OCI-LY3 (cell line): ENCODE data around the gene NEDD1.

ENCODE experiments used
- H2AFZ ChIP-seq: fragments of 200-600, 300-600 bp; shearing (Covaris generic); 2 replicates; pipeline ENCODE4 v1.6.0; 2014; ENCODE audit warnings: antibody characterized with exemption, low read depth, low read length
- H3K27ac ChIP-seq: fragments of 200-600, 300-600 bp; sonication (generic); 2 replicates; pipeline ENCODE4 v1.5.1; 2014; ENCODE audit warnings: mild to moderate bottlenecking, low read length, moderate library complexity, mixed read lengths
- H3K27me3 ChIP-seq: fragments of 200-600, 300-600 bp; sonication (generic); 2 replicates; pipeline ENCODE4 v1.6.1; 2014; ENCODE audit warnings: low read depth, low read length, mixed read lengths
- H3K36me3 ChIP-seq: fragments of 200-600, 300-600 bp; sonication (generic); replicated peaks from 2 replicates; pipeline ENCODE3; 2014; ENCODE audit warnings: low read depth, low read length, mixed read lengths
- H3K4me1 ChIP-seq: fragments of 300-600, 200-600 bp; sonication (generic); 2 replicates; pipeline ENCODE4 v1.6.1; 2014; ENCODE audit warnings: low read length, mixed read lengths
- H3K4me2 ChIP-seq: fragments of 200-600, 300-600 bp; sonication (generic); 2 replicates; pipeline ENCODE4 v1.6.1; 2014; ENCODE audit warnings: low read length, mixed read lengths
- H3K4me3 ChIP-seq: fragments of 300-600, 200-600 bp; sonication (generic); 2 replicates; pipeline ENCODE4 v1.5.1; 2014; ENCODE audit warnings: antibody characterized with exemption, mild to moderate bottlenecking, low read length, moderate library complexity
- H3K79me2 ChIP-seq: fragments of 300-600, 200-600 bp; shearing (Covaris generic); 2 replicates; pipeline ENCODE4 v1.6.1; 2014; ENCODE audit warnings: mild to moderate bottlenecking, low read length, mixed read lengths
- H3K9ac ChIP-seq: fragments of 300-600, 200-600 bp; shearing (Covaris generic); 2 replicates; pipeline ENCODE4 v1.6.0; 2014; ENCODE audit warnings: mild to moderate bottlenecking, low read length, moderate library complexity
- H3K9me3 ChIP-seq: fragments of 200-600, 300-600 bp; shearing (Covaris generic); 2 replicates; pipeline ENCODE4 v1.6.1; 2014; ENCODE audit warnings: low read length, mixed read lengths; ENCODE audit not compliant: insufficient read depth
- H4K20me1 ChIP-seq: fragments of 200-600, 300-600 bp; sonication (generic); 2 replicates; pipeline ENCODE4 v1.6.1; 2016; ENCODE audit warnings: low read length, mixed read lengths; ENCODE audit not compliant: insufficient read depth
- CTCF ChIP-seq: fragments of 200-600, 300-600 bp; sonication (generic); IDR thresholded peaks from 2 replicates; pipeline ENCODE4 v1.5.1; 2014; ENCODE audit warnings: antibody characterized with exemption, low read length, low read depth
- EZH2phosphoT487 ChIP-seq: fragments of 200-600 bp; shearing (Covaris generic); IDR thresholded peaks from 2 replicates; pipeline ENCODE4 v1.6.1; 2018; ENCODE audit warnings: antibody characterized with exemption, mixed run types, low read depth

The NEDD1 gene

GRCh38 chr12:96995861-96996260 is 88.8 kb downstream of the NEDD1 start:
- no peak overlapping the region for H3K27ac ChIP-seq
- H4K20me1 ChIP-seq: no peaks in the 10 kb centered on the region
- peaks cover 11% of the 10 kb centered on the region; the same call in 1 of the 2 replicates for H3K27me3 ChIP-seq
- H2AFZ ChIP-seq: no peak overlapping the region
- no peak overlapping the region for H3K4me3 ChIP-seq
- no peaks in the 10 kb centered on the region for H3K4me1 ChIP-seq
- no peak overlapping the region for H3K9ac ChIP-seq
- no peak overlapping the region for H3K4me2 ChIP-seq
- TF ChIP-seq CTCF: no peak
- no peak for TF ChIP-seq EZH2phosphoT487
- H3K9me3 ChIP-seq: no peaks in the 10 kb centered on the region
- no peaks in the 10 kb centered on the region for H3K36me3 ChIP-seq
- no peaks in the 10 kb centered on the region for H3K79me2 ChIP-seq

GRCh38 chr12:96997797-96998484 is 90.9 kb downstream of the NEDD1 start:
- Histone ChIP-seq H3K4me3 (no peak overlapping the region), H3K9ac (no peak overlapping the region), H2AFZ (no peak overlapping the region), H3K4me2 (no peak overlapping the region), H4K20me1 (no peaks in the 10 kb centered on the region), H3K79me2 (no peaks in the 10 kb centered on the region), H3K36me3 (no peaks in the 10 kb centered on the region), H3K9me3 (no peaks in the 10 kb centered on the region), H3K27ac (no peak overlapping the region), H3K4me1 (no peaks in the 10 kb centered on the region), H3K27me3 (peaks cover 11% of the 10 kb centered on the region; the same call in 1 of the 2 replicates)
- TF ChIP-seq EZH2phosphoT487 (no peak), CTCF (no peak)

- no peaks in the 10 kb centered on the region for H3K9me3 ChIP-seq
- H3K36me3 ChIP-seq: no peaks in the 10 kb centered on the region
- no peak overlapping the region for H3K27ac ChIP-seq
- H3K4me3 ChIP-seq: no peak overlapping the region
- TF ChIP-seq EZH2phosphoT487 (no peak), CTCF (no peak)
- H2AFZ ChIP-seq: no peak overlapping the region
- H3K27me3 ChIP-seq: 0 out of 2 replicates have a peak, but pooled peaks cover 4% of the 10 kb centered on the region
- H3K79me2 ChIP-seq: no peaks in the 10 kb centered on the region
- H3K9ac ChIP-seq: no peak overlapping the region
- no peaks in the 10 kb centered on the region; the same call in 1 of the 2 replicates for H3K4me1 ChIP-seq
- H3K4me2 ChIP-seq: no peak overlapping the region
- no peaks in the 10 kb centered on the region for H4K20me1 ChIP-seq
These were observed 96.2 kb downstream of the NEDD1 start for GRCh38 chr12:97003276-97003675.
